Kidney (tissue), 14 donors: ENCODE measurements around the gene PITPNM2. TPM values are rescaled to one million over a fixed set of nuclear protein-coding genes. Genes with fewer than 3 reads are reported as not detected.

Experiments
- DNase-seq, 5 donors: peaks; one replicate each; pipeline ENCODE4 v3.0.0-alpha.2; 2013 to 2020
- FAIRE-seq: peaks from 2 replicates; lab custom pipeline; 2012; peaks lifted over from hg19 to GRCh38; lab: Jason Lieb, UNC
- H3K27ac ChIP-seq, 2 donors: one replicate each; pipeline ENCODE4 v1.7.0; 2013; ENCODE audit warnings: low read depth in 2 of 2, low read length in 2 of 2, inconsistent platforms in 1 of 2
- H3K27me3 ChIP-seq: one replicate; pipeline ENCODE4 v1.7.1; 2013; ENCODE audit warnings: low read length, inconsistent platforms; ENCODE audit not compliant: control insufficient read depth, insufficient read depth
- H3K36me3 ChIP-seq, 3 donors: one replicate each; pipeline versions ENCODE4 v1.7.0 to v1.7.1; 2013; ENCODE audit warnings: low read length in 3 of 3, control low read depth in 1 of 3, inconsistent platforms in 1 of 3; ENCODE audit not compliant: insufficient read depth in 3 of 3, control insufficient read depth in 2 of 3
- H3K4me1 ChIP-seq, 3 donors: one replicate each; pipeline versions ENCODE4 v1.7.0 to v1.7.1; 2013; ENCODE audit warnings: low read length in 3 of 3, inconsistent platforms in 1 of 3, low read depth in 1 of 3; ENCODE audit not compliant: control insufficient read depth in 2 of 3, insufficient read depth in 2 of 3
- H3K4me3 ChIP-seq, 3 donors: one replicate each; pipeline versions ENCODE4 v1.7.0 to v1.8.1; 2013; ENCODE audit warnings: low read length in 3 of 3, control low read depth in 1 of 3, inconsistent platforms in 1 of 3
- H3K9ac ChIP-seq, 3 donors: one replicate each; pipeline versions ENCODE4 v1.7.0 to v1.7.1; 2013; ENCODE audit warnings: low read length in 3 of 3, control low read depth in 1 of 3, inconsistent platforms in 1 of 3
- H3K9me3 ChIP-seq, 3 donors: one replicate each; pipeline versions ENCODE4 v1.7.0 to v1.7.1; 2013; ENCODE audit warnings: low read length in 3 of 3, control low read depth in 1 of 3, inconsistent platforms in 1 of 3; ENCODE audit not compliant: control insufficient read depth in 2 of 3, insufficient read depth in 1 of 3
- CTCF ChIP-seq: IDR thresholded peaks from 3 replicates; pipeline ENCODE4 v1.5.1; 2012; ENCODE audit warnings: mild to moderate bottlenecking, moderate library complexity, borderline replicate concordance; ENCODE audit not compliant: insufficient read depth; ENCODE audit errors: extremely low read depth
- intact Hi-C: fragments of 100-400 bp; cut with DNase I; formaldehyde crosslinking; loops from one replicate; pipeline ENCODE4 v1.11.1; 2022
- polyA plus RNA-seq: library from polyadenylated mRNA; stranded (reverse); fragments of 350-450 nt; fragmentation: Illumina TruSeq; extraction: RNeasy Lipid Tissue Mini Kit (QIAGEN cat#74804); gene quantifications from one replicate; pipeline ENCODE4 v1.2.3, GENCODE V29; 2014; ENCODE audit warnings: low read depth, low replicate concordance; ENCODE audit not compliant: insufficient read depth
- total RNA-seq: library from RNA; stranded (reverse); fragmentation: NEBNext Ultra II Directional; extraction: Animal tissue kit (Norgen Biotek cat#: 25700); gene quantifications from one replicate; pipeline ENCODE4 v1.2.1, GENCODE V29; 2021
- donor health status: control.
- donor health status: control.
- donor health status: control.
- donor health status: control.
- donor health status: control.
- donor health status: DM: yes; HTN: yes; CAD: no.
- donor health status: Normal renal cell carcinoma (clear cell type).

PITPNM2 gene
- total and polyA plus RNA-seq, 2 donors from 2014 or later: 5.7 to 41.7 TPM

DNA sequence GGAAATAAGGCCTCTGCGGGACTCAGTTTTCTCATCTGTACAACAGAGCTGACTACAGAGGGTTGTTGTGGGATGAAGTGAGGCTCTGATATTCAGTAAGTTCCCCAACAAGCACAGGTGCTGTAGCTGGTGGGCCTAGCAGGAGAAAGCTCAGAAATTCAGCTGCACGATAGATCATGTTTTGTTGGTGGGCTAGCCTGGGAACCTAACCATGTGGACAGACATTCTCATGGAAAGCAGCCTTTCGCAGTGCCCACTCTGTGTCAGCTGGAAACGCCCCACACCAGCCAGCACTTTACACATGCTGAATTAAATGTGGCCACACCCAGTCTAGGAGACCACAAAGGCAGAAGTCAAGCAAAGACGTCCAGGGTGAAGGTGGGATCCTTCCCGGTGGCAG is 16.1 kb downstream of the PITPNM2 start:
- Histone ChIP-seq H3K27ac (peak overlapping the region in 1 of 2 donors; percentile 54), H3K9ac (no peak overlapping the region), H3K9me3 (no peaks in the 10 kb centered on the region), H3K4me3 (no peak overlapping the region), H3K27me3 (no peaks in the 10 kb centered on the region), H3K4me1 (peaks cover 0 to 10% (median 8%) of the 10 kb centered on the region in 3 donors), H3K36me3 (no peaks in the 10 kb centered on the region)
- intact Hi-C loops: no loop called here
- no peak for TF ChIP-seq CTCF
- DNase-seq (no peak), FAIRE-seq (no peak)

DNA sequence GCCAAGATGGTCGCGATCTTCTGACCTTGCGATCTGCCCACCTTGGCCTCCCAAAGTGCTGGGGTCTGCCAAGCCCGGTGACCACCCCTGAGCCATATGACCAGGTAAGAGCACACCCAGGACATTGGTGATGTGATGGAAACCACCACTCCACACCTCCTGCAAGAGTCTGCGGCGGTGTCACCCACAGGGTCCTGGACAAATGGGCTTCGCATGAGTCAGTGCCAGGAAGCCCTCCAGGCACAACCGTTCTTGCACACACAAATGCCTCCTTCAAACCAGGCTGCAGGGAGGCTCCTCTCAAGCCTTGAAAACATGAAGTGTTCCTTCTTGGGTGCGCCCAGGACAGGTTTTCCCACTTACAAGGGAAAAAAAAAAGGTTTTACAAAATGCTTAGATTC is 16.6 kb downstream of the PITPNM2 start:
- Histone ChIP-seq H3K9me3 (no peaks in the 10 kb centered on the region), H3K4me1 (peaks cover 0 to 7% (median 4%) of the 10 kb centered on the region in 3 donors), H3K27me3 (no peaks in the 10 kb centered on the region), H3K27ac (peak overlapping the region in 1 of 2 donors; percentile 20), H3K9ac (no peak overlapping the region), H3K36me3 (no peaks in the 10 kb centered on the region), H3K4me3 (no peak overlapping the region)
- no peak for TF ChIP-seq CTCF
- no peak for FAIRE-seq
- no peak for DNase-seq
- intact Hi-C loops: no loop called here

GRCh38 chr12:123133701-123134100 is 17.2 kb downstream of the PITPNM2 start:
- no peak for TF ChIP-seq CTCF
- peaks cover 0 to 7% (median 4%) of the 10 kb centered on the region in 3 donors for H3K4me1 ChIP-seq
- no peak for DNase-seq
- intact Hi-C loops: no loop called here
- H3K9ac ChIP-seq: no peak overlapping the region
- no peaks in the 10 kb centered on the region for H3K27me3 ChIP-seq
- no peaks in the 10 kb centered on the region for H3K36me3 ChIP-seq
- no peaks in the 10 kb centered on the region for H3K9me3 ChIP-seq
- H3K4me3 ChIP-seq: no peak overlapping the region
- FAIRE-seq: no peak
- H3K27ac ChIP-seq: no peak overlapping the region
